HG02973 (cell line): ENCODE measurements around the gene ZFR.
A peak's percentile ranks its signal among the peaks of the same experiment; 100 is the strongest.
"Not testable (repeated sequence)": the region's sequence is repeated elsewhere in the genome, so short reads cannot be mapped to it uniquely, and the experiment has no call there.

Experiments
- ATAC-seq: cut with Tn5 transposase; IDR thresholded peaks from one replicate; pipeline ENCODE4 v1.9.1; 2021; ENCODE audit warnings: moderate library complexity; ENCODE audit not compliant: unreplicated experiment

The ZFR gene

DNA sequence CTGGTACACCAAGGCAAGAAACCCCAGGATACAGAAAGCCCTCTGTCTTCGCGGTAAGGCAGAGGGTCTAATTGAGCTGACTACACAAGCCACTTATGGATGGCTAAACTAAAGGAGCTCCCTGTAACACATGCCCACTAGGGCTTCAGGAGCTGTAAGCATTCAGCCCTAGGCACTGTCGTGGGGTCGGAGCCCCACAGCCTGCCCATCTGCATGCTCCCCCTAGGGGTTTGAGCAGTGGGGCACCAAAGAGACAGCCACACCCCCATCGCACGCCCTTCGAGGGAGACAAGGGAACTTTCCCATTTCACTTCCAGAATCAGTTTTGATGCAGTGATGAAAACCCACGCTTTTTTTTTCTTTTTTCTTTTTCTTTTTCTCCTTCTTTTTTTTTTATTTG, 120.8 kb downstream of the ZFR start:
- no peak for ATAC-seq

GRCh38 chr5:32322882-32323281, 121.7 kb downstream of the ZFR start:
- ATAC-seq: no peak

DNA sequence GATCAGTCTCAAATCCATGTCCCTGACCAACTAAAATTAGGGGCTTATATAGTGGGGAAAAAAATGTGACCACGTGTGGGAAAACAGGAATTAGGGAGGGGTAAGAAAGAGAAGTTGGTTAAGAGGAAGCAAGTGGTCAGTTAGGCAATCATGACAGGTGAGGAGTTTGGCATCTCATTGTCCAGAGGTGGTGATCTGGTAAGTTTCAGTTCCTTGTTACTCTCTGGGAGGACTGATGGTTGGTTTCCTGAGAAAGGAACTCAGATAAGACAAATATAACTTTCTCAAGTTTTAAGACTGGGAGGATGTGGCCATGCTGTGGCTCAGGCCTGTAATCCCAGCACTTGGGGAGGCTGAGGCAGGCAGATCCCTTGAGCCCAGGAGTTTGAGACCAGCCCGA, 122.8 kb downstream of the ZFR start:
- not testable (repeated sequence) for ATAC-seq

DNA sequence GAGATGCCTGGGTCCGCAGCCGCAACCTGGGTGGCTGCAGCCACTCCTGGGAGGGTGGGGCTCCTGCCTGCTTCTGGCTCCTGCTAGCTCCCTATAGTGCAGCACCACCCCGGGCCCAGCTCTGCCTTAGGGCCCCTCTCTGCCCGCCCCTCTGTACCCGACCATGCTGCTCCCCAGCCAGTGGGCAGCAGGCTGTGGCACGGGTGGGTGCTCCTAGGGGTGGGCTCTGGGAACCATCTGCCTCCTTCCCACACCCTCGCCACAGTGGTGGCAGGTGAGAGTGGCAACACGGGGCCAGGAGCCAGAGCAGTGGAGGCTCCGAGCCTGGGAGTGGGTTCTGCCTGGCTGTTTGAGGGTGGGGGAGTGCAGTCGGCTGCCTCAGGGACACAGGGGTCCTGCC, 124.0 kb downstream of the ZFR start:
- no peak for ATAC-seq

DNA sequence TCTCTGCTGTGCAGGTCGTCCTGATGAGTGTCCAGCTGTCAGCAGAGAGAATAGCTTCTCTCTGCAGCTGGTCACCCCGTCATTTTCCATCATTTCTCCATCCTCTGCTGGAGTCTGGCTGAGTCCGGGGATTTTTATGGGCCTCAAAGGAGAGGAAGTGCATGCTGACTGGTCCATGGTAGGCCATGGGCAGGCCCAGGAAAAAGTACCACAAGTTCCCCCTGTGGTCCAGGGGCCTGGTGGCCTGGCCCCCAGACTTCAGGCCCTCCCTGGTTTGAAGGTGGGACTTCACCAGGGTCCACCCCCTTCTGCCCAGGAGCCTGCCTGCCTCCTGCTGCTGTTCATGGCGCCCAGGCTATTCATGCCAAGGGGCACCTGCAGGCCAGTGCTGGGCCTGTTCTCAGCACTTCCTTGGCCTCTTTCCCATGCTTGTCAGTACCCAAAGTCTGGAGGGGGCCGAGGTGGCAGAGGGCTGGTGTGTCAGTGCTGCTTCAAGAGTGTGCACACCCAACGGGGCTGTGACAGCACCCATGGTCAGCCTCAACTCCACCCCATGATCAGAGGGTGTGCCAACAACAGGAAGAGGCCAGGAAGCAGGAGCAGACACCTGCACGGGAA, 124.5 kb downstream of the ZFR start:
- no peak for ATAC-seq

DNA sequence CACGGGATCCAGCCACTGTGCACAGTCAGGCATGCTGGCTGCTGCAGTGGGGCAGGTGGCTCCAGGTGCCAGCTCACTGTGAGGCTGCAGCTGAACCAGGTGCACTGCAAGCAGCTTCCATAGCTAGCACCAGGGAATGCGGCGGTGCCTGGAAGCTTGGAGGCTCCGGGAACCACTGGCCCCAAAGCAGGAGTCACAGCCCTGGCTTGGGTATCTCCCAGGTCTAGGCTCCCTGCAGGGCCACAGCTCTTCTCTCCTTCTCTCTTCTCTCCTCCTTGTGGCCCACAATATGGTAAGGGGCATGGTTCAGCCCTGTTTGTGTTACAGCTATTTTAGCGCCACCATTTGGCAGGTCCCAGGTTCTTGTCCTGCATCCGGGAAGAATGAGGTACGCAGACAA, 125.1 kb downstream of the ZFR start:
- no peak for ATAC-seq

DNA sequence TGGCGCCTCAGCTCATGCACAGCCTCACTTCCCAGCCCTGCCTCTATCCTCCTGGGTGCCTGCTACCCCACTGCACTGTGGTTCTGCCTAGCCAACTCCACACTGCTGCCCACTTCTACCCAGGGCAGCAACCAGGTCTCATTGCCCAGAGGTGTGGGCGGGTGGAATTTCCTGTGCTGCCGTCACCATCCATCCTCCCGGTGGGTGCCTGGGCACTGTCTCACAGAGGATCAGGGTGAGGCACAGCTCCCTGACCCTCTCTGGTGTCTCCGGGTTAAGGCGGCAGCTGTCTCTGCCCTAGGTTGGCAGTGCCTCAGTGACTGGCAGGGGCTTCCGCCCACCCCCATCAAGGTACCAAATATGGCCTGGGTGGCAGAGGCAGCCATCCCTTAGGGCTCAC, 127.5 kb downstream of the ZFR start:
- no peak for ATAC-seq

- ATAC-seq: no peak
Measured at GRCh38 chr5:32315221-32316014, 129.1 kb downstream of the ZFR start.

GRCh38 chr5:32314658-32315057, 129.9 kb downstream of the ZFR start:
- no peak for ATAC-seq

- not testable (repeated sequence) for ATAC-seq
Measured at GRCh38 chr5:32314152-32314488, 130.4 kb downstream of the ZFR start.

DNA sequence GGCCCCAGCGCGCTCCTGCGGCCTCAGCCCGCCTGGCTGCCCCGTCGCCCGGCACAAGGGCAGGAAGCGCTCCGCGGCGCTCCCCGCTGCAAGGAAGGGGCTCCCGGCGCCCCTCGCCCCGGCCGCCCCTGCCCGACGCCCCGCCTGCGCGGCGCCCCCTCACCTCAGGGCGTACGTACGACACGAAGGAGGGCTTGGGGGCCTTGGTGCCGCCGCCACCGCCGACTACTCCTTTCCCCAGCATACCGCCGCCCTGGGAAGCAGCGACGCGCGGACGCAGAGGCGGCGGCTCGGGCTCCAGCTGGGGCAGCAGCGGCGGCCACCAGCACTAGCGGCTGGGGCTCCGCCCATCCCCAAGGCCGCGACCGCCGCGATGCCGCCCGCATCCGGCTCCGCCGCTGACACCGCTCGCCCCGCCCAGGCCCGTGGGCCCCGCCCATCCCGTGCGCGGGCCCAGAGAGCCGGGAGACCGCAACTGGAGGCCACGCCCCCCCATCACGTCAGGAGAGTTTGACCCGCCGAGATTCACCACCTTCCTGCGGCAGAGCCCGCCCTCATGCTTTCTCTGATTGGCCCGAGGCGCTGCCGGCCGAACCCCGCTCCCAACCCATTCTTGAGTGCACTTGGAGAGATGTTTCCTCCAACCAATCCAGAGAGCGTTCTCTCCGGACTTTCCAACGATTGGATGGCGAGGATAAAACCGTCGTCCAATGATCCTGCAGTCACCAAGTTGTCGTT, 131.8 kb downstream of the ZFR start, which contains the start of gene MTMR12:
Gene MTMR12, minus strand, starts transcription at position 345 of the 738 bp plus-strand sequence. Its CDS starts 101 bp downstream, at position 244.
- ATAC-seq: peak; percentile 92

DNA sequence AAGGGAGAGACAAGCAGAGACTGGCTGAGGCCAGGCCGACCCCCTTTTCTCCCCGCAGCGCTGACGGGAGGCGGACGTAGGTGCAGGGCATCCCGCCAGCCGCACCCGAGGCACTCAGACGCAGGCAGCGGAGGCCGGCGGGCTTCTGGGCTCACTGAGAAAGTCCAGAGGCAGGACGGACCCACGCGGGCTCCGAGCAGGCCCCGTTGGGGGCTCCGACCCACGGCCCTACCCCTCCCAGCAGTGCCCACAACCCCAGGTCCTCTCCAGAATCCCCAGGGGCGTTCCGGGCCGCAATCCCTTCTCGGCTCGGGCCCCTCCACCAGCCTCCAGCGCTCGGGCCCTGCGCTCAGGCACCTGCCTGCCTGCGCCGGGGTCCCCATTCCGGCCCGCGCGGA, 132.3 kb downstream of the ZFR start:
- ATAC-seq: peak; percentile 26

DNA sequence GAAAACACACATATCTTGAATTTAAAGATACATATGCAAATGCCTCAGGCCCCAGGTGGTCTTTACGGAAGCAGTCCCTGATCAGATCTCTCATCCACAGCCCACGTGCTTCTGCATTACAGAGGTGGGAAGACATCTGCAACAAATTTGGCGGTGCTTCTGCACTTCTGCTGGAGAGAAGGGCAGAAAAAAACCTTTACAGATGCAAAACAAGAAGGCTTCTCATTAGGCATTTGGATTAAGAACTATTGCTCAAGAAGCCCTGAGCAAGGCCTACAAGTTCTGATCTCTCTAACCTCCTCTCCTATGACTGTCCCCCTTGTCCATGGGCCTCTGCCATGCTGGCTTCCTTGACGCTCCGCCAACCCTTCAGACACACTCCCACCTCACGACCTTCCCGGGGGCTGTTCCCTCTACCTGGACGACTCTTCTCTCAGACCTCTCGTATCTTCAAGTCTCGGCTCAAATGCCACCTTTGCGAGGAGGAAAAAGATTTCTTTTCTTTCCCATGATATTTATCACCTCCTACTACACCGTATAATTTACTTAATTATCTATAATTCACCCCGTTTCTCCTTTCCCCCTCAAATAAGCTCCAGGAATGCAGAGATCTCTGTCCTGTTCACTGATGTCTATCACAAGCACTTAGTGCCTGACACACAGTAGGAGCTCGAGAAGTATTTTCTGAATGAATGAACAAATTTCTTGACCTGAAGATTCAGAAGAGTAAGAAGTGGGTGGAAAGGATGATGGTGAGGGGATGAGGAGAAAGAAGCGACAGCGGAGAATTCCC, 132.9 kb downstream of the ZFR start:
- ATAC-seq: no peak

DNA sequence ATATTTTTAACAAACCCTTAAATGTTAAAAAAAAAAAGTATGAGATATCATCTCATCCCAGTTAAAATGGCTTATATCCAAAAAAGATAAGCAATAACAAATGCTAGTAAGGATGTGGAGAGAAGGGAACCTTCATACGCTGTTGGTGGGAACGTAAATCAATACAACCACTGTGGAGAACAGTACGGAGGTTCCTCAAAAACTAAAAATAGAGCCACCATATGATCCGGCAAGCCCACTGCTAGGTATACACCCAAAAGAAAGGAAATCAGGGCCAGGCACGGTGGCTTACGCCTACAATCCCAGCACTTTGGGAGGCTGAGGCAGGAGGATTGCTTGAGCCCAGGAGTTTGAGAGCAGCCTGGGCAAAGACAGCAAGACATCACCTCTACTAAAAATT, 134.8 kb downstream of the ZFR start:
- no peak for ATAC-seq

DNA sequence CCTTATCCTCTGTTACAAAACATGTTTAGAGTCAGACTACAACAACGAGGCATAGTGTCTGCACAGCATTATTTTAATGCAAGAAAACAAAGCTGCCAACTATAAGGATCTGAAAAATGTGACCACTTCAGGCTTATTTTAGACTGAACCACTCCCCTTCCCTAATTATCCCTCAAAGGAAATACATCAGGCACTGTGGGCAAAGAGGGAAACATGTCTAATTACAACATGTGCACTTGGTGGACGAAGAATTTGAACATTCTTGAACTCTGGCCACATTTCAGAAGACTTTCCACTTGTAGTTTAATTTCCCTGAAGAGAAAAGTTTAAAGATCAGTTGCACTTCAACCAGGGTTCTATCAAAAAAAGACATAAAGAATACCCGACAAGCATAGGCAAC, 135.6 kb downstream of the ZFR start:
- ATAC-seq: no peak

DNA sequence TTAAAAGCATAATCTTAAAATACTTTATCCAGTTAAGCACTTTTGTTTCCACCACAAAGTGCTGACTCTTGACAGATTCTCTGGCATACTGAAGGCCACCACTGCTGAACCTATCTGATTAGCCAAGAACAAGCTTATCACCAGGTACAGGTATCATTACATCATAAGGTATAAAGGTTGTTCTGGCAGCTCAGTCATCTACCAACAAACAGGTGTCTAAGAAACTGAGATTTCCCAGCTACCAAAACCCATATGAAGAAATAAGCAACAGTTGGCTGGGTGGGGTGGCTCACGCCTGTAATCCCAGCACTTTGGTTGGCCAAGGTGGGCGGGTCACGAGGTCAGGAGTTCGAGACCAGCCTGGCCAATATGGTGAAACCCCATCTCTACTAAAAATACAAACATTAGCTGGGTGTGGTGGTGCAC, 136.8 kb downstream of the ZFR start:
- no peak for ATAC-seq

DNA sequence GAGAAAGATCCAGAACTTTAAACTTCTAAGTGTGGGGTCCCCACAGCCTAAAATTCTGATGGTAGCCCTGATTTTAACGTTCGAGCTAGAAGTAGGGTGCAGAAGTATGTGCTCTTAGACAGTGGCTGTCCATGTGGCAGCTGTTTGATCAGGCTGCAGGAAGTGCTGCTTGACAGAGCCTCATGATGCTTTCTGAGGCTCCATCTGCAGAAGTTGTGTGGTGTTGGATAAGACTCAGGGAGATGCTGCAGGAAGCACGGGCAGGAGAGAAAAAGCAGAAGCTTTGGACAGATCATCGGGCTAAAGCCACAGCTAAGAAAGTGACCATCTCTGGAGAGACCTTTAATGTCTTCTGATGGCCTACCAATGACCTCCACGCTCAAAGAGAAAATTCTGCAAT, 139.9 kb downstream of the ZFR start:
- no peak for ATAC-seq
